WTC11 (cell line): ENCODE measurements around the gene CCK. TPM values are rescaled to one million over a fixed set of nuclear protein-coding genes. Genes with fewer than 3 reads are reported as not detected.

ENCODE experiments used
- ATAC-seq: fragments of 200-7000 bp; cut with Tn5 transposase; 2 replicates; pipeline ENCODE4 v1.10.0; 2021; ENCODE audit warnings: mild to moderate bottlenecking, moderate library complexity
- CTCF ChIA-PET: fragments of 300-600 bp; sonication (Branson Sonifier 250); formaldehyde crosslinking; loops from one replicate; lab custom pipeline; 2021; ENCODE audit warnings: antibody characterized with exemption; lab: Charles Lee
- POLR2A ChIA-PET: fragments of 350-600 bp; sonication (Branson Sonifier 250); formaldehyde crosslinking; loops from one replicate; lab custom pipeline; 2021; ENCODE audit warnings: antibody characterized with exemption; lab: Charles Lee
- DNase-seq: peaks from one replicate; pipeline ENCODE4 v3.0.0; 2021; ENCODE audit warnings: low spot score
- H3K27ac Mint-ChIP-seq: 2 replicates; pipeline ENCODE4 v1.8.0; 2021; ENCODE audit warnings: mixed read lengths
- H3K27me3 Mint-ChIP-seq: 2 replicates; pipeline ENCODE4 v1.8.0; 2021; ENCODE audit warnings: low read depth, mild to moderate bottlenecking, moderate library complexity, mixed read lengths
- H3K36me3 Mint-ChIP-seq: 2 replicates; pipeline ENCODE4 v1.8.0; 2021; ENCODE audit warnings: mixed read lengths
- H3K4me1 Mint-ChIP-seq: 2 replicates; pipeline ENCODE4 v1.8.0; 2022; ENCODE audit warnings: mixed read lengths
- H3K4me3 Mint-ChIP-seq: 2 replicates; pipeline ENCODE4 v1.8.0; 2021; ENCODE audit warnings: mild to moderate bottlenecking, moderate library complexity, mixed read lengths
- H3K9me3 Mint-ChIP-seq: 2 replicates; pipeline ENCODE4 v1.8.0; 2021; ENCODE audit warnings: mixed read lengths
- CREB1 ChIP-seq: sonication (generic); formaldehyde crosslinking; IDR thresholded peaks from 2 replicates; pipeline ENCODE4 v1.8.0; 2023; ENCODE audit warnings: mild to moderate bottlenecking, missing genetic modification reagents
- EMX1 ChIP-seq: fragments of 250-450 bp; sonication (Bioruptor Pico); IDR thresholded peaks from 2 replicates; pipeline ENCODE4 v1.8.0; 2021; ENCODE audit warnings: mild to moderate bottlenecking
- ESRRA ChIP-seq: sonication (generic); formaldehyde crosslinking; IDR thresholded peaks from 2 replicates; pipeline ENCODE4 v1.8.1; 2022; ENCODE audit warnings: mild to moderate bottlenecking, missing genetic modification reagents, borderline replicate concordance
- GABPB1 ChIP-seq: sonication (generic); formaldehyde crosslinking; IDR thresholded peaks from 2 replicates; pipeline ENCODE4 v1.8.1; 2023; ENCODE audit warnings: mild to moderate bottlenecking, missing genetic modification reagents
- HMGA2 ChIP-seq: fragments of 250-450 bp; sonication (Bioruptor Pico); IDR thresholded peaks from 2 replicates; pipeline ENCODE4 v1.4.0; 2021; ENCODE audit warnings: mild to moderate bottlenecking, moderate library complexity
- JUN ChIP-seq: sonication (generic); formaldehyde crosslinking; IDR thresholded peaks from 2 replicates; pipeline ENCODE4 v1.8.0; 2023; ENCODE audit warnings: mild to moderate bottlenecking, missing genetic modification reagents
- NFYB ChIP-seq: sonication (generic); formaldehyde crosslinking; conservative IDR thresholded peaks from 2 replicates; pipeline ENCODE4 v1.8.0; 2022; ENCODE audit warnings: low read depth, missing genetic modification reagents
- PRRX2 ChIP-seq: fragments of 250-450 bp; sonication (Bioruptor Pico); IDR thresholded peaks from 2 replicates; pipeline ENCODE4 v1.8.0; 2021; ENCODE audit warnings: mild to moderate bottlenecking
- ZNF396 ChIP-seq: fragments of 250-450 bp; sonication (Bioruptor Pico); IDR thresholded peaks from 2 replicates; pipeline ENCODE4 v1.8.0; 2021; ENCODE audit warnings: mild to moderate bottlenecking, moderate library complexity, borderline replicate concordance
- ZNF423 ChIP-seq: fragments of 250-450 bp; sonication (Bioruptor Pico); IDR thresholded peaks from 2 replicates; pipeline ENCODE4 v2.1.2; 2022; ENCODE audit warnings: mild to moderate bottlenecking, moderate library complexity
- total RNA-seq: library from RNA; stranded (reverse); gene quantifications from 3 replicates; pipeline ENCODE4 v1.2.3, GENCODE V29; 2021
- TF ChIP-seq, protein P1 (sequence below): sonication (generic); formaldehyde crosslinking; IDR thresholded peaks from 2 replicates; pipeline ENCODE4 v1.8.0; 2022; ENCODE audit warnings: mild to moderate bottlenecking, missing genetic modification reagents
- TF ChIP-seq, protein P2 (sequence below): sonication (generic); formaldehyde crosslinking; IDR thresholded peaks from 2 replicates; pipeline ENCODE4 v1.8.1; 2023; ENCODE audit warnings: mild to moderate bottlenecking, moderate library complexity, missing genetic modification reagents
- TF ChIP-seq, protein P3 (sequence below): sonication (generic); formaldehyde crosslinking; IDR thresholded peaks from 2 replicates; pipeline ENCODE4 v1.8.0; 2023; ENCODE audit warnings: missing genetic modification reagents
- TF ChIP-seq, protein P4 (sequence below): sonication (generic); formaldehyde crosslinking; conservative IDR thresholded peaks from 2 replicates; pipeline ENCODE4 v1.8.1; 2022; ENCODE audit warnings: mild to moderate bottlenecking, missing genetic modification reagents
- TF ChIP-seq, protein P5 (sequence below): sonication (generic); formaldehyde crosslinking; IDR thresholded peaks from 2 replicates; pipeline ENCODE4 v1.8.0; 2022; ENCODE audit warnings: mild to moderate bottlenecking, missing genetic modification reagents
- TF ChIP-seq, protein P6 (sequence below): sonication (generic); formaldehyde crosslinking; IDR thresholded peaks from 2 replicates; pipeline ENCODE4 v1.8.0; 2023; ENCODE audit warnings: missing genetic modification reagents, mild to moderate bottlenecking, borderline replicate concordance

Gene CCK
- total RNA-seq, 1 experiment from 2014 or later = 0.50 TPM

DNA sequence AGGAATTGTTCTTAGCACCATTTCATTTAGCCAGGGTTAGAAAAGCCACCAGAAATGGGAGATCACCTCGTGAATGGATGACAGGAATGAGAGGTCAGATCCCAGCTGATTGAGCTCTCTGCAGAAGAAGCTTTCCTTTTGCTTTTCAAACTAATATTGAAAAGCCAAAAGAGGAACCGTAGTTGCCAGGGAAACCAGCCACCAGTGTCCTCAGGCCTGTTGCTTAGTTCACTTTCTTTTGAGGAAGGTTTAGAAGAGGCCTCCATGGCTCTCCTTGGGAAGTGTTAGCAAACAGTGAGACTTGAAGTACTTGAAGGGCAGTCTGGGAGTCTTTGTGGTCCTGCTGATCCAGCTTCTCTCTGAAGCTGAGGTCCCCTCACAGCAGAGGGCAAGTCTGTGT is 7.4 kb upstream of the CCK start:
- ATAC-seq (no peak), DNase-seq (no peak)
- ChIA-PET POLR2A (no interaction called here), CTCF (interaction anchor here (1.0 kb wide), 1 partner anchor 170 kb away, joined by 3 read pairs; no protein-coding TSS in a partner anchor)
- TF ChIP-seq ZNF423 (CRISPR knock-in tag) (no peak), GABPB1 (CRISPR knock-in tag) (no peak), ZNF396 (CRISPR knock-in tag) (no peak), JUN (CRISPR knock-in tag) (no peak), PRRX2 (no peak), NFYB (CRISPR knock-in tag) (no peak), EMX1 (CRISPR knock-in tag) (no peak), CREB1 (no peak)
- TF ChIP-seq, protein P1, sequence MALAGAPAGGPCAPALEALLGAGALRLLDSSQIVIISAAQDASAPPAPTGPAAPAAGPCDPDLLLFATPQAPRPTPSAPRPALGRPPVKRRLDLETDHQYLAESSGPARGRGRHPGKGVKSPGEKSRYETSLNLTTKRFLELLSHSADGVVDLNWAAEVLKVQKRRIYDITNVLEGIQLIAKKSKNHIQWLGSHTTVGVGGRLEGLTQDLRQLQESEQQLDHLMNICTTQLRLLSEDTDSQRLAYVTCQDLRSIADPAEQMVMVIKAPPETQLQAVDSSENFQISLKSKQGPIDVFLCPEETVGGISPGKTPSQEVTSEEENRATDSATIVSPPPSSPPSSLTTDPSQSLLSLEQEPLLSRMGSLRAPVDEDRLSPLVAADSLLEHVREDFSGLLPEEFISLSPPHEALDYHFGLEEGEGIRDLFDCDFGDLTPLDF (CRISPR knock-in tag) = no peak
- TF ChIP-seq, protein P2, sequence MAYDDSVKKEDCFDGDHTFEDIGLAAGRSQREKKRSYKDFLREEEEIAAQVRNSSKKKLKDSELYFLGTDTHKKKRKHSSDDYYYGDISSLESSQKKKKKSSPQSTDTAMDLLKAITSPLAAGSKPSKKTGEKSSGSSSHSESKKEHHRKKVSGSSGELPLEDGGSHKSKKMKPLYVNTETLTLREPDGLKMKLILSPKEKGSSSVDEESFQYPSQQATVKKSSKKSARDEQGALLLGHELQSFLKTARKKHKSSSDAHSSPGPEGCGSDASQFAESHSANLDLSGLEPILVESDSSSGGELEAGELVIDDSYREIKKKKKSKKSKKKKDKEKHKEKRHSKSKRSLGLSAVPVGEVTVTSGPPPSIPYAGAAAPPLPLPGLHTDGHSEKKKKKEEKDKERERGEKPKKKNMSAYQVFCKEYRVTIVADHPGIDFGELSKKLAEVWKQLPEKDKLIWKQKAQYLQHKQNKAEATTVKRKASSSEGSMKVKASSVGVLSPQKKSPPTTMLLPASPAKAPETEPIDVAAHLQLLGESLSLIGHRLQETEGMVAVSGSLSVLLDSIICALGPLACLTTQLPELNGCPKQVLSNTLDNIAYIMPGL (CRISPR knock-in tag) = no peak
- TF ChIP-seq, protein P3, sequence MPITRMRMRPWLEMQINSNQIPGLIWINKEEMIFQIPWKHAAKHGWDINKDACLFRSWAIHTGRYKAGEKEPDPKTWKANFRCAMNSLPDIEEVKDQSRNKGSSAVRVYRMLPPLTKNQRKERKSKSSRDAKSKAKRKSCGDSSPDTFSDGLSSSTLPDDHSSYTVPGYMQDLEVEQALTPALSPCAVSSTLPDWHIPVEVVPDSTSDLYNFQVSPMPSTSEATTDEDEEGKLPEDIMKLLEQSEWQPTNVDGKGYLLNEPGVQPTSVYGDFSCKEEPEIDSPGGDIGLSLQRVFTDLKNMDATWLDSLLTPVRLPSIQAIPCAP (CRISPR knock-in tag) = no peak
- TF ChIP-seq, protein P4, sequence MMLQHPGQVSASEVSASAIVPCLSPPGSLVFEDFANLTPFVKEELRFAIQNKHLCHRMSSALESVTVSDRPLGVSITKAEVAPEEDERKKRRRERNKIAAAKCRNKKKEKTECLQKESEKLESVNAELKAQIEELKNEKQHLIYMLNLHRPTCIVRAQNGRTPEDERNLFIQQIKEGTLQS (CRISPR knock-in tag) = no peak
- TF ChIP-seq, protein P5, sequence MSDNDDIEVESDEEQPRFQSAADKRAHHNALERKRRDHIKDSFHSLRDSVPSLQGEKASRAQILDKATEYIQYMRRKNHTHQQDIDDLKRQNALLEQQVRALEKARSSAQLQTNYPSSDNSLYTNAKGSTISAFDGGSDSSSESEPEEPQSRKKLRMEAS (CRISPR knock-in tag) = no peak
- TF ChIP-seq, protein P6, sequence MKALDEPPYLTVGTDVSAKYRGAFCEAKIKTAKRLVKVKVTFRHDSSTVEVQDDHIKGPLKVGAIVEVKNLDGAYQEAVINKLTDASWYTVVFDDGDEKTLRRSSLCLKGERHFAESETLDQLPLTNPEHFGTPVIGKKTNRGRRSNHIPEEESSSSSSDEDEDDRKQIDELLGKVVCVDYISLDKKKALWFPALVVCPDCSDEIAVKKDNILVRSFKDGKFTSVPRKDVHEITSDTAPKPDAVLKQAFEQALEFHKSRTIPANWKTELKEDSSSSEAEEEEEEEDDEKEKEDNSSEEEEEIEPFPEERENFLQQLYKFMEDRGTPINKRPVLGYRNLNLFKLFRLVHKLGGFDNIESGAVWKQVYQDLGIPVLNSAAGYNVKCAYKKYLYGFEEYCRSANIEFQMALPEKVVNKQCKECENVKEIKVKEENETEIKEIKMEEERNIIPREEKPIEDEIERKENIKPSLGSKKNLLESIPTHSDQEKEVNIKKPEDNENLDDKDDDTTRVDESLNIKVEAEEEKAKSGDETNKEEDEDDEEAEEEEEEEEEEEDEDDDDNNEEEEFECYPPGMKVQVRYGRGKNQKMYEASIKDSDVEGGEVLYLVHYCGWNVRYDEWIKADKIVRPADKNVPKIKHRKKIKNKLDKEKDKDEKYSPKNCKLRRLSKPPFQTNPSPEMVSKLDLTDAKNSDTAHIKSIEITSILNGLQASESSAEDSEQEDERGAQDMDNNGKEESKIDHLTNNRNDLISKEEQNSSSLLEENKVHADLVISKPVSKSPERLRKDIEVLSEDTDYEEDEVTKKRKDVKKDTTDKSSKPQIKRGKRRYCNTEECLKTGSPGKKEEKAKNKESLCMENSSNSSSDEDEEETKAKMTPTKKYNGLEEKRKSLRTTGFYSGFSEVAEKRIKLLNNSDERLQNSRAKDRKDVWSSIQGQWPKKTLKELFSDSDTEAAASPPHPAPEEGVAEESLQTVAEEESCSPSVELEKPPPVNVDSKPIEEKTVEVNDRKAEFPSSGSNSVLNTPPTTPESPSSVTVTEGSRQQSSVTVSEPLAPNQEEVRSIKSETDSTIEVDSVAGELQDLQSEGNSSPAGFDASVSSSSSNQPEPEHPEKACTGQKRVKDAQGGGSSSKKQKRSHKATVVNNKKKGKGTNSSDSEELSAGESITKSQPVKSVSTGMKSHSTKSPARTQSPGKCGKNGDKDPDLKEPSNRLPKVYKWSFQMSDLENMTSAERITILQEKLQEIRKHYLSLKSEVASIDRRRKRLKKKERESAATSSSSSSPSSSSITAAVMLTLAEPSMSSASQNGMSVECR (CRISPR knock-in tag) = no peak
- no peak overlapping the region for H3K27ac Mint-ChIP-seq
- peaks cover 5% of the 10 kb centered on the region; the same call in 1 of the 2 replicates for H3K36me3 Mint-ChIP-seq
- no peaks in the 10 kb centered on the region for H3K4me1 Mint-ChIP-seq
- H3K4me3 Mint-ChIP-seq = no peak overlapping the region
- H3K9me3 Mint-ChIP-seq = peaks cover 32% of the 10 kb centered on the region
- peaks cover 36% of the 10 kb centered on the region for H3K27me3 Mint-ChIP-seq

DNA sequence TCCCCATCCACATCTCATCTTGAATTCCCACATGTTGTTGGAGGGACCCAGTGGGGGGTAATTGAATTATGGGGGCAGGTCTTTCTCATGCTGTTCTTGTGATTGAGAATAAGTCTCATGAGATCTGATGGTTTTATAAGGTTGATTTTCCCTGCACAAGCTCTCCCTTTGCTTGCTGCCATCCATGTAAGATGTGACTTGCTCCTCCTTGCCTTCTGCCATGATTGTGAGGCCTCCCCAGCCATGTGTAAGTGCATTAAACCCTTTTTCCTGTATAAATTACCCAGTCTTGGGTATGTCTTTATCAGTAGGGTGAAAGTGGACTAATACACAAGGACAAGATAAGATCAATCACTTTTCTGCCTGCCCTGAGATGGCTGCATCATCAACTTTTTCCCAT is 5.8 kb upstream of the CCK start:
- Mint-ChIP-seq H3K27ac (no peak overlapping the region), H3K4me3 (no peak overlapping the region), H3K36me3 (peaks cover 5% of the 10 kb centered on the region; the same call in 1 of the 2 replicates), H3K27me3 (peaks cover 34% of the 10 kb centered on the region), H3K4me1 (no peaks in the 10 kb centered on the region), H3K9me3 (peaks cover 29% of the 10 kb centered on the region)
- ATAC-seq (no peak), DNase-seq (no peak)
- TF ChIP-seq ESRRA (CRISPR knock-in tag) (no peak), HMGA2 (CRISPR knock-in tag) (no peak)
- ChIA-PET CTCF (no interaction called here), POLR2A (no interaction called here)
